Transverse colon (tissue), 4 donors: Measurements from ENCODE around the gene IL1A.

Experiments used
- POLR2A ChIP-seq: fragments of 450-650 bp; IDR thresholded peaks from one replicate; pipeline ENCODE4 v1.6.1; 2016; ENCODE audit warnings: antibody characterized with exemption, mild to moderate bottlenecking, moderate library complexity
- POLR2AphosphoS5 ChIP-seq, 3 donors: sonication (generic); formaldehyde crosslinking; IDR thresholded peaks; one replicate each; pipeline ENCODE4 v1.6.1; 2016; ENCODE audit warnings: antibody characterized with exemption in 3 of 3
- TF ChIP-seq, protein P1 (sequence below), 5 experiments: fragments of 200-600 bp in 3 of 5; fragments of 450-650 bp in 2 of 5; sonication (generic) in 3 of 5; IDR thresholded peaks; 1 replicate in 2 of 5; 2 replicates in 3 of 5; pipeline ENCODE4 v1.5.1; 2016 to 2017; ENCODE audit warnings: antibody characterized with exemption in 5 of 5, inconsistent platforms in 3 of 5, mild to moderate bottlenecking in 2 of 5, moderate library complexity in 1 of 5

DNA sequence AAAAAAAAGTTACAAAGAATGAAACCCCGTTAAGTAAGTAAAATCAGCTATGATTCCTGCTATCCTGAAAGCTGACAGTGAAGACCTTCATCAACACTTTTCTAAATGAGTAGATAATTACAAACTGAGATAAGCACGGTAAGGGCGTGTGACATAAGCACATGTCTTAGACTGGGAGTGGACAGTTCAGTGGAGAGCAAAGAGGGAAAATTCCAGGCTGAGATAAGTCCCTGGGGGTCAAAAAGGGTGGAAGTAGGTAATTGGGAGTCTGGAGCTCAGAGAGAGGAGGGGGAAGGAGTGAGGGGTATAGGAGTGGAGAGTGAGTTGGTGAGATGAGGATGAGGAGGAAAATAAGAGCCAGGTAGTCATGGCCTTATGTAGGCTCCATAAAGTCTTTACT, 4.4 kb upstream of the IL1A start:
- TF ChIP-seq POLR2AphosphoS5 (IDR thresholded peaks at IDR 0.05) (no peak), POLR2A (no peak)
- TF ChIP-seq, protein P1, sequence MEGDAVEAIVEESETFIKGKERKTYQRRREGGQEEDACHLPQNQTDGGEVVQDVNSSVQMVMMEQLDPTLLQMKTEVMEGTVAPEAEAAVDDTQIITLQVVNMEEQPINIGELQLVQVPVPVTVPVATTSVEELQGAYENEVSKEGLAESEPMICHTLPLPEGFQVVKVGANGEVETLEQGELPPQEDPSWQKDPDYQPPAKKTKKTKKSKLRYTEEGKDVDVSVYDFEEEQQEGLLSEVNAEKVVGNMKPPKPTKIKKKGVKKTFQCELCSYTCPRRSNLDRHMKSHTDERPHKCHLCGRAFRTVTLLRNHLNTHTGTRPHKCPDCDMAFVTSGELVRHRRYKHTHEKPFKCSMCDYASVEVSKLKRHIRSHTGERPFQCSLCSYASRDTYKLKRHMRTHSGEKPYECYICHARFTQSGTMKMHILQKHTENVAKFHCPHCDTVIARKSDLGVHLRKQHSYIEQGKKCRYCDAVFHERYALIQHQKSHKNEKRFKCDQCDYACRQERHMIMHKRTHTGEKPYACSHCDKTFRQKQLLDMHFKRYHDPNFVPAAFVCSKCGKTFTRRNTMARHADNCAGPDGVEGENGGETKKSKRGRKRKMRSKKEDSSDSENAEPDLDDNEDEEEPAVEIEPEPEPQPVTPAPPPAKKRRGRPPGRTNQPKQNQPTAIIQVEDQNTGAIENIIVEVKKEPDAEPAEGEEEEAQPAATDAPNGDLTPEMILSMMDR (IDR thresholded peaks at IDR 0.05), result no peak
